ENCODE data around the gene ZBTB40.

Gene ZBTB40

GRCh38 chr1:22553104-22553880 is 101.6 kb downstream of the ZBTB40 start (continued):
- TF ChIP-seq PATZ1 (tag by site-specific recombination; IDR thresholded peaks at IDR 0.05) (0 out of 2 replicates have a peak, but pooled peaks have one; percentile 6), ZNF140 (tag by site-specific recombination; IDR thresholded peaks at IDR 0.05) (no peak), ZNF148 (tag by site-specific recombination; IDR thresholded peaks at IDR 0.05; ENCODE audit: borderline replicate concordance) (no peak)

GRCh38 chr1:22553991-22554522 is 102.4 kb downstream of the ZBTB40 start:
- Histone ChIP-seq H3K4me1 (ENCODE audit: control insufficient read depth, insufficient read depth, low read length) (no peaks in the 10 kb centered on the region), H3K4me3 (ENCODE audit: low read depth, low read length) (no peak overlapping the region), H3K36me3 (ENCODE audit: control insufficient read depth in 2 of 2, insufficient read depth in 1 of 2, low read length in 2 of 2) (no peaks in the 10 kb centered on the region), H3K9me3 (ENCODE audit: control insufficient read depth, insufficient read depth, low read depth, low read length) (no peaks in the 10 kb centered on the region), H3K27ac (ENCODE audit: extremely low read depth, low read depth, low read length) (no peak overlapping the region)
- no peak for TF ChIP-seq ZNF664 (tag by site-specific recombination; IDR thresholded peaks at IDR 0.05)
- no peak for TF ChIP-seq ZNF175 (tag by site-specific recombination; IDR thresholded peaks at IDR 0.05)
- peak; percentile 65; the same call in 1 of the 2 replicates for TF ChIP-seq ZNF768 (tag by site-specific recombination; IDR thresholded peaks at IDR 0.05)
- CTCF ChIA-PET = no interaction called here
- POLR2A ChIA-PET = no interaction called here

- ChIA-PET POLR2A (no interaction called here), CTCF (interaction anchor here (0.6 kb wide), 1 partner anchor 139 kb away, joined by 3 read pairs; no protein-coding TSS in a partner anchor)
- TF ChIP-seq SCRT2 (tag by site-specific recombination; IDR thresholded peaks at IDR 0.05) (no peak), ZNF768 (tag by site-specific recombination; IDR thresholded peaks at IDR 0.05) (0 out of 2 replicates have a peak, but pooled peaks have one; percentile 78)
- Histone ChIP-seq H3K9me3 (ENCODE audit: control insufficient read depth, insufficient read depth, low read depth, low read length) (no peaks in the 10 kb centered on the region), H3K27ac (ENCODE audit: extremely low read depth, low read depth, low read length) (no peak overlapping the region), H3K36me3 (ENCODE audit: control insufficient read depth in 2 of 2, insufficient read depth in 1 of 2, low read length in 2 of 2) (no peaks in the 10 kb centered on the region), H3K4me1 (ENCODE audit: control insufficient read depth, insufficient read depth, low read length) (no peaks in the 10 kb centered on the region), H3K4me3 (ENCODE audit: low read depth, low read length) (no peak overlapping the region)
These were observed 103.7 kb downstream of the ZBTB40 start for GRCh38 chr1:22555371-22555656.

GRCh38 chr1:22556391-22557104 is 104.9 kb downstream of the ZBTB40 start:
- H3K27ac ChIP-seq (ENCODE audit: extremely low read depth, low read depth, low read length) = no peak overlapping the region
- H3K9me3 ChIP-seq (ENCODE audit: control insufficient read depth, insufficient read depth, low read depth, low read length) = no peaks in the 10 kb centered on the region
- ChIA-PET CTCF (interaction anchor here (0.6 kb wide), 1 partner anchor 137 kb away, joined by 5 read pairs; no protein-coding TSS in a partner anchor), POLR2A (no interaction called here)
- no peaks in the 10 kb centered on the region for H3K4me1 ChIP-seq (ENCODE audit: control insufficient read depth, insufficient read depth, low read length)
- no peaks in the 10 kb centered on the region for H3K36me3 ChIP-seq (ENCODE audit: control insufficient read depth in 2 of 2, insufficient read depth in 1 of 2, low read length in 2 of 2)
- no peak overlapping the region for H3K4me3 ChIP-seq (ENCODE audit: low read depth, low read length)
- TF ChIP-seq EGR2 (tag by site-specific recombination; IDR thresholded peaks at IDR 0.05; ENCODE audit: low read depth) (peak; percentile 31; the same call in 1 of the 2 replicates), ZNF514 (tag by site-specific recombination; IDR thresholded peaks at IDR 0.05) (no peak), OSR2 (tag by site-specific recombination; IDR thresholded peaks at IDR 0.05) (no peak), ZNF366 (tag by site-specific recombination; conservative IDR thresholded peaks at IDR 0.05) (no peak), ZNF416 (tag by site-specific recombination; IDR thresholded peaks at IDR 0.05) (no peak), ZNF558 (tag by site-specific recombination; IDR thresholded peaks at IDR 0.05) (no peak), ZNF398 (tag by site-specific recombination; IDR thresholded peaks at IDR 0.05) (peak; percentile 31; the same call in 1 of the 2 replicates), KLF1 (tag by site-specific recombination; IDR thresholded peaks at IDR 0.05) (peak; percentile 55), ZNF571 (tag by site-specific recombination; IDR thresholded peaks at IDR 0.05) (no peak), ZNF24 (tag by site-specific recombination; IDR thresholded peaks at IDR 0.05) (no peak), ZNF266 (tag by site-specific recombination; IDR thresholded peaks at IDR 0.05; ENCODE audit: low read depth) (no peak), ZSCAN18 (tag by site-specific recombination; IDR thresholded peaks at IDR 0.05) (no peak), ZNF140 (tag by site-specific recombination; IDR thresholded peaks at IDR 0.05) (no peak), ZNF114 (tag by site-specific recombination; IDR thresholded peaks at IDR 0.05) (no peak)
